Stimulated activated naive CD8-positive, alpha-beta T cell treated with anti-CD3 and anti-CD28 coated beads, Interleukin-15, Interleukin-2, amounts not matched to agents 100 ng/mL and 50 ng/mL, for 24 hours (primary cell): ENCODE results near the gene RHBDF2.

Source experiments
- H3K27ac Mint-ChIP-seq: one replicate; pipeline ENCODE4 v1.8.0; 2021; ENCODE audit warnings: mild to moderate bottlenecking, mixed read lengths
- H3K27me3 Mint-ChIP-seq: one replicate; pipeline ENCODE4 v1.8.0; 2021; ENCODE audit warnings: mixed read lengths
- H3K36me3 Mint-ChIP-seq: one replicate; pipeline ENCODE4 v1.8.0; 2021; ENCODE audit warnings: low read depth, mixed read lengths
- H3K4me1 Mint-ChIP-seq: one replicate; pipeline ENCODE4 v1.8.0; 2021; ENCODE audit warnings: low read depth, mixed read lengths
- H3K4me3 Mint-ChIP-seq: one replicate; pipeline ENCODE4 v1.8.0; 2021; ENCODE audit warnings: mild to moderate bottlenecking, mixed read lengths
- H3K9me3 Mint-ChIP-seq: one replicate; pipeline ENCODE4 v1.8.0; 2021; ENCODE audit warnings: mixed read lengths

Gene RHBDF2

GRCh38 chr17:76474238-76474637 lies 27.0 kb downstream of the RHBDF2 start:
- Mint-ChIP-seq H3K27ac (no peak overlapping the region), H3K36me3 (peaks cover 16% of the 10 kb centered on the region), H3K4me1 (no peaks in the 10 kb centered on the region), H3K4me3 (no peak overlapping the region), H3K27me3 (no peaks in the 10 kb centered on the region), H3K9me3 (no peaks in the 10 kb centered on the region)

DNA sequence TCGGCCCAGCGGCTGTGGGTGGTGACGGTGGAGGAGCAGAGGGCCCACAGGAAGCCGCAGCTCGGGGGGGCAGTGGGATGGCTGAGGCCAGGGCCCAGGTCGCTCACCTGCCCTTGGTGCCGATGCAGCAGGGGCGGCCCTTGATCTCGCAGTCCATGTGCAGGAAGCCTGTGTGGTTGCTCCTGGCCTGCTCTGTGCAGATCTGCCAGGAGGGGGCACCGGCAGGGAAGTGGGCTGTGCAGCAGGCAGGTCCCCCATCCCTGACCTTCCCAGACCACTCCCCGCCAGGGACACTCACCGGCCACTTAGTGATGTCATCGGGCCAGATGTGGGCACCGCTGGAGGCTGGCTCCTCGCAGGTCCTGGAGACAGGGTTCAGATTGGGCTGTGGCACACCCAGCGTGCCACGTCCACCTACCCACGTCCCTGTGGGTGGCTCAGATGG lies 27.7 kb downstream of the RHBDF2 start:
- H3K36me3 Mint-ChIP-seq, result peaks cover 16% of the 10 kb centered on the region
- H3K4me3 Mint-ChIP-seq, result no peak overlapping the region
- H3K4me1 Mint-ChIP-seq, result no peaks in the 10 kb centered on the region
- no peaks in the 10 kb centered on the region for H3K9me3 Mint-ChIP-seq
- no peaks in the 10 kb centered on the region for H3K27me3 Mint-ChIP-seq
- no peak overlapping the region for H3K27ac Mint-ChIP-seq

- Mint-ChIP-seq H3K9me3 (no peaks in the 10 kb centered on the region), H3K4me3 (no peak overlapping the region), H3K4me1 (no peaks in the 10 kb centered on the region), H3K27me3 (no peaks in the 10 kb centered on the region), H3K27ac (no peak overlapping the region), H3K36me3 (peaks cover 9% of the 10 kb centered on the region)
Observed at GRCh38 chr17:76472726-76473125, 28.5 kb downstream of the RHBDF2 start.

GRCh38 chr17:76472258-76472645 lies 29.0 kb downstream of the RHBDF2 start:
- peaks cover 9% of the 10 kb centered on the region for H3K36me3 Mint-ChIP-seq
- H3K4me3 Mint-ChIP-seq, result no peak overlapping the region
- H3K27ac Mint-ChIP-seq, result no peak overlapping the region
- H3K9me3 Mint-ChIP-seq, result no peaks in the 10 kb centered on the region
- no peaks in the 10 kb centered on the region for H3K27me3 Mint-ChIP-seq
- no peaks in the 10 kb centered on the region for H3K4me1 Mint-ChIP-seq

DNA sequence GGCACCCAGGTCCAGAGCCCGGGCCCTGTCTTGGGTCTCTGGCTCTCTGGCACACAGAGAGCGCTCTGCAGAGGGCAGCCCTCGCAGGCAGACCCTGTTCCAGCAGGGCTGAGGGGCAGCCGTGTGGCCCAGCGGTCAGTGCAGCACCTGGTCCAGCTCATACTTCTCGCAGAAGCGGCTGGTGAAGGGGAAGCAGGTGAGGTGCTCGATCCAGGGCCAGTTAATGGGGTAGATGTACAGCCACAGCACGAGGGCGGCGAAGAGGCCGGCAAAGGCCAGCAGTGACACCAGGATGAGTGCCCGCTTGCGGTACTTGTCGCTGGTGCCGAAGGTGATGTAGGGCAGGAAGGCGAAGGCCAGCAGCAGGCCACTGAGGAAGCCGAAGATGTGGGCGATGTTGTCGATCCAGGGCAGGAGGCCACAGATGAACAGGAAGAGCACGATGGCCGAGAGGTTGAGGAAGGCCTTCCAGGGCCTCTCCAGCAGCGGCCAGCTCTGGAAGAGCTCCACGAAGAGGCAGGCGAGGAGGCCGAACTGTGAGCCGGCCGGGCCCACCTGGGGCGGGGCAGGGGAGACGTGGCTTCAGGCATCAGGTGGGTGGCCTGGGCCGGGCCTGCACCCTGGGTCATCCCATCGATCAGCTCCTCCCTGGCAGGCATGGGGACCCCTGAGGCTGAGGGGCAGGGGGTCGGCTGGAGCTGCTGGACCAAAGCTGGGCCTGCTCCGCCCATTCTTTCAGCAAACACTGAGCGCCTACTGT lies 29.5 kb downstream of the RHBDF2 start:
- H3K4me3 Mint-ChIP-seq, result no peak overlapping the region
- no peaks in the 10 kb centered on the region for H3K27me3 Mint-ChIP-seq
- no peak overlapping the region for H3K27ac Mint-ChIP-seq
- H3K4me1 Mint-ChIP-seq, result no peaks in the 10 kb centered on the region
- peaks cover 9% of the 10 kb centered on the region for H3K36me3 Mint-ChIP-seq
- no peaks in the 10 kb centered on the region for H3K9me3 Mint-ChIP-seq

DNA sequence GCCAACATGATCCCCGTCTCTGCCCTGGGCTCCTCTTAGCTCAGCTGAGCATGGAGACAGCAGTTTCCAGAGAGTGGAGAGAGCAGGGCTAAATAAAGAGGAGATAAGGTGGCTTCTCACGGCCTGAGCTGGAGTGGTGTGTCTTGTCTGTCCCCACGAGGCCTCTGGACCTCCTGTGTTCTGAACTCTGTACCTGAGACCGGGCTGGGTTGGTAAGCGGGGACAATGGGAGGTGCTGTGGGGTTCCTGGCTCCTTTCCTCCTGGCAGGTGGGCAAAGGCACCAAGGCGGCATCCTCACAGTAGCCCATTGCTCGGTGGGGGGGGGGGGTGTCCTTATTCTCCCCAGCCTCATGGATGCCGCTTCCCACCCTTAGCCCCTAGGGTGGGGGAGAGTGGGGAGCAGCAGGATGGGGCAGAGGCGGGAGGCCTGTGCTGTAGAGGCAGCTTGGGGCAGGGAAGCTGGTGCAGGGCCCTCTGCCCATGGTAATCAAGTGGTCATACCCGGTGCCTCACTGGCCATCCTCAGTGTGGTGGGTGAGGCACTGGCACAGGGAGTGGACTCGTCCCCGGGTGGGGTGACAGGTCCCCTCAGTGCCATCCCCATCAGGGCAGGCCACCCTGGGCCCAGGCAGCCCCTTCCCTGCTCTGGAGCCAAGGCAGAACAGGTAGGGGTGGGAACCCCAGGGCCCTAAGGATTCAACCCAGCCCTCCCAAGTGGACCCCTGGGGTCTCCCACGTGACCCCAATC lies 31.1 kb downstream of the RHBDF2 start:
- Mint-ChIP-seq H3K27me3 (no peaks in the 10 kb centered on the region), H3K4me3 (no peak overlapping the region), H3K4me1 (peaks cover 4% of the 10 kb centered on the region), H3K27ac (no peak overlapping the region), H3K36me3 (peaks cover 5% of the 10 kb centered on the region), H3K9me3 (no peaks in the 10 kb centered on the region)

GRCh38 chr17:76469076-76469990 lies 31.9 kb downstream of the RHBDF2 start:
- no peaks in the 10 kb centered on the region for H3K27me3 Mint-ChIP-seq
- peaks cover 4% of the 10 kb centered on the region for H3K36me3 Mint-ChIP-seq
- H3K27ac Mint-ChIP-seq, result no peak overlapping the region
- H3K4me1 Mint-ChIP-seq, result peaks cover 4% of the 10 kb centered on the region
- no peak overlapping the region for H3K4me3 Mint-ChIP-seq
- H3K9me3 Mint-ChIP-seq, result no peaks in the 10 kb centered on the region

GRCh38 chr17:76468634-76469010 lies 32.6 kb downstream of the RHBDF2 start:
- Mint-ChIP-seq H3K27me3 (no peaks in the 10 kb centered on the region), H3K36me3 (peaks cover 4% of the 10 kb centered on the region), H3K4me3 (no peak overlapping the region), H3K4me1 (peaks cover 4% of the 10 kb centered on the region), H3K9me3 (no peaks in the 10 kb centered on the region), H3K27ac (no peak overlapping the region)

DNA sequence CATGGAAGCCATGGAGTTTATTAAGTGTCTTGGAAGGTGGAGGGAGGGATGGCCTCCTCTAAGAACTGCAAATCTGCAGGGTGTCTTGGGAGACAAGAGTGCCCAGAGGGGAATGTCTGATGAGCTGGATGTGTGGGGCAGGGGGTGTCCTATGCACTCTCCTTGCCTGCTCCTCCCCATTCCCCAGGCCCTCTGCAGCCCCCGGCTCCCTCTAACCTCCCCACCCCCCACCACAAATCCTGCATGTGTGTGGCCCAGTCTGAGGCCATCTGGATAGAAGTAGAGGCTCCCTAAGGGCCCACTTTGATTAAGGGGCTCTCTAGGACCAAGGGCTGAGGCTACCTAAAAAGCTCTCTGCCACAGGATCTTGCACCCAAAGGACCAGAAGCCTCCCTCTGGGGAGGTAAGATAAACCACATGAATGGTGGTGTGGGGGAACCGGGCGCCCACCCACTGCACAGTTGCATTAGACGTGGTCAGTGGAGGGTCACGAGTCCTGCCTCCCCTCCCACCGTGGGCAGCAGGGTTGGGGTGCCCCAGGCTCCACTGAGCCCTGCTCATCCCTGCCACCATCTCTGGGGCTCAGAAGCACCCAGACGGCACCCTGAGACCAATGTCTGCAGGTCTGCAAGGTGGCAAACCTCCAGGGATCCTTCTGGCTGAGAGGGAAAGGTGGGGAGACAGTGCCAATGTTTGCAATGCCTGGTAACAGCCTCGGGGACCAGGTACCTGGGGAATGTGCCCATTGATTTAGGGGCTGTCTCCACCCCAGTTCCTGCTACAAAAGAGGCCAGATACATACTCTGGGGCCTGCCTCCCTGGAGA lies 33.2 kb downstream of the RHBDF2 start:
- peaks cover 4% of the 10 kb centered on the region for H3K36me3 Mint-ChIP-seq
- no peak overlapping the region for H3K27ac Mint-ChIP-seq
- H3K4me1 Mint-ChIP-seq, result peaks cover 4% of the 10 kb centered on the region
- H3K27me3 Mint-ChIP-seq, result no peaks in the 10 kb centered on the region
- H3K9me3 Mint-ChIP-seq, result no peaks in the 10 kb centered on the region
- no peak overlapping the region for H3K4me3 Mint-ChIP-seq

DNA sequence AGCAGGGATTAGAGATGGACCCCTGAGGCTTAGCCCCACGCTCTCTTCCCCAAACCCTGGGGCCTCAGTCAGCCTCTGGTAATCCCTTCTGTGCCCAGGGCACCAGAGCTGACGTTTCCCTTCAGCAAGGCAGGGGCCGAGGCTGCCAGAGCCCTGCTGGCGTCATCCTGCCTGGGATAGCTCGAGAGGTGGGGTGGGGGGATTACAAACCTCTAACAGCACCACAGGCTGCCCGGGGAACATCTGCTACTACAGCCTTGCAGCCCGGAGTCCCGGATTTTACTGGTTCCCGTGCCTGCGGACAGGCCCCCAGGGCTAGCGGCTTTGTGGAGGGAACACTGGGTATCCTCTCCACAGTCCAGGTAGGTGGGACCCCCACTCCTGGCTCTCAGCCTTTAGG lies 33.9 kb downstream of the RHBDF2 start, which contains the start of gene AANAT:
Gene AANAT (plus strand): TSS at position 238 of the 400 bp plus-strand sequence. CDS start 1,144 bp downstream, outside the sequence.
- Mint-ChIP-seq H3K9me3 (no peaks in the 10 kb centered on the region), H3K36me3 (peaks cover 4% of the 10 kb centered on the region), H3K4me3 (no peak within 1 kb of the TSS), H3K27me3 (no peaks in the 10 kb centered on the region), H3K4me1 (peaks cover 4% of the 10 kb centered on the region), H3K27ac (no peak within 1 kb of the TSS)

DNA sequence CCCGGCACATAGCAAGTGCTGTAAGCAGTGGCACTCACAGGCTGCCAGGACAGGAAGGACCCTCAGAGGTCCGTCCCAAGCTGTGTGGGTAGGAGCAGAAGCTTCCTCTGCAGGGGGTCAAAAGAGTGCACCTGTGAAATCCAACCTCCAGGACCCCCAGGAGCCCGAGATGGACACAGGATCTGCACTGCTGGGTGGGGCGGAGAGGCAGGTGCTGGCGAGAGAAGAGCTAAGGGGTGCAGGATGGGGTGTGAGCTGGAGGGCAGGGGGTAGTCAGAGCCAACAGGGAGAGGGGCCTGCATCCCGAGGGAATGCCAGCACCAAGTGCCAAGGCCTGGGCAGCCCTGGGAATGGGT lies 34.5 kb downstream of the RHBDF2 start:
- Mint-ChIP-seq H3K36me3 (peaks cover 4% of the 10 kb centered on the region), H3K9me3 (no peaks in the 10 kb centered on the region), H3K27me3 (no peaks in the 10 kb centered on the region), H3K27ac (no peak overlapping the region), H3K4me3 (no peak overlapping the region), H3K4me1 (peaks cover 4% of the 10 kb centered on the region)

GRCh38 chr17:76462556-76463290 lies 38.5 kb downstream of the RHBDF2 start:
- H3K4me1 Mint-ChIP-seq, result peaks cover 4% of the 10 kb centered on the region
- H3K27me3 Mint-ChIP-seq, result no peaks in the 10 kb centered on the region
- H3K36me3 Mint-ChIP-seq, result no peaks in the 10 kb centered on the region
- no peak overlapping the region for H3K4me3 Mint-ChIP-seq
- H3K27ac Mint-ChIP-seq, result no peak overlapping the region
- H3K9me3 Mint-ChIP-seq, result no peaks in the 10 kb centered on the region

DNA sequence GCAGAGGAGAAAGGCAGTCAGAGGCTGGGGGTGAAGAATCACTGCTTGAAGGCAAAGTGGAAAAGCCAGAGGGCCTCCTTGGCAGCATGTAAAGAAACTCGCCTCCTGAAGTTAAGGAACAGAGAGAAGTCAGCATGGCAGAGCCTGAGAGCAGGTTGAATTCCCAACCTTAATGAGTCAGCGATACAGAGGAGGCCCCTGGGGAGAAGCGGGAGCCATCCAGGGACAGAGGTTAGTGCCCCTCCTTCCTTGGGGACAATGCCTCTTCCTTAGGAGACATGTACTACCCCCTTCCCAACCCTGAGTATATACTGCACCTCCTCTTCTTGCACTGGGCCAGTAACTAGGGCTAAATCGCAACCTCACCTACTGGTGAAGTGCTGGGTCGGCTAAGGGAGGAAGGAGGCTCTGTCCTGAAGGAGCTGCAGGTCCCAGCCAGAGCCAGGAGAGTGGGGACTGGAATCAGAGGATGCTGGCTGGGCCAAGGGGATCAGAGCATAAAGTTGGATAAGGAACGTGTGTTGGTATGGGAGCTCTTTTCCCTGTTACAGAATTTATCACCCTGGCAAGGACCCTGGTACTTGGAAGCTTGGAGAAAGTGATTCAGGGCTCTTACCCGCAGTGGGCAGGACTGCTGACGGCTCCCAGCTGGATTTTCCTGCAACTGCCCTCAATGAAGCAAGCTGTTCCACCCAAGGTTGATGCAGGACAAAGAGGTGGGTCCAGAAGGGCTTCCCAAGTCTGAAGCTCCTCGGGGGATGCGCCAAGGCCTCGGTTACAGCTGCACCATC lies 39.3 kb downstream of the RHBDF2 start:
- Mint-ChIP-seq H3K9me3 (no peaks in the 10 kb centered on the region), H3K27ac (no peak overlapping the region), H3K4me1 (peaks cover 4% of the 10 kb centered on the region), H3K36me3 (no peaks in the 10 kb centered on the region), H3K4me3 (no peak overlapping the region), H3K27me3 (no peaks in the 10 kb centered on the region)
